HepG2 (cell line): ENCODE data around the gene RPS13. TPM values are rescaled to one million over a fixed set of nuclear protein-coding genes. Genes with fewer than 3 reads are reported as not detected.
A peak's percentile ranks its signal among the peaks of the same experiment; 100 is the strongest.

Experiments used
- ETV6 ChIP-seq: sonication (generic); formaldehyde crosslinking; conservative IDR thresholded peaks from 2 replicates; pipeline ENCODE4 v1.4.0; 2020; ENCODE audit warnings: missing genetic modification reagents
- NRL ChIP-seq: sonication (generic); formaldehyde crosslinking; IDR thresholded peaks from 2 replicates; pipeline ENCODE4 v1.5.0; 2020; ENCODE audit warnings: missing genetic modification reagents, mild to moderate bottlenecking, moderate library complexity, borderline replicate concordance
- PRDM10 ChIP-seq: sonication (generic); formaldehyde crosslinking; IDR thresholded peaks from 2 replicates; pipeline ENCODE4 v1.4.0; 2020; ENCODE audit warnings: low read depth, missing genetic modification reagents
- RFXANK ChIP-seq: IDR thresholded peaks from 2 replicates; pipeline ENCODE4 v1.6.1; 2016
- SOX5 ChIP-seq: IDR thresholded peaks from 2 replicates; pipeline ENCODE4 v1.6.1; 2016; ENCODE audit warnings: borderline replicate concordance
- U2AF2 ChIP-seq: fragments of 200-400 bp; formaldehyde crosslinking; IDR thresholded peaks from 2 replicates; pipeline ENCODE4 v1.6.1; 2017; ENCODE audit warnings: low read depth, mild to moderate bottlenecking, low read length
- ZFP41 ChIP-seq: sonication (generic); formaldehyde crosslinking; IDR thresholded peaks from 2 replicates; pipeline ENCODE4 v1.4.0; 2020; ENCODE audit warnings: mild to moderate bottlenecking, missing genetic modification reagents, borderline replicate concordance
- ZMYM2 ChIP-seq: sonication (generic); formaldehyde crosslinking; IDR thresholded peaks from 2 replicates; pipeline ENCODE4 v1.8.0; 2022; ENCODE audit warnings: mild to moderate bottlenecking, missing genetic modification reagents
- ZNF7 ChIP-seq: IDR thresholded peaks from 2 replicates; pipeline ENCODE4 v1.6.1; 2016; ENCODE audit warnings: missing biosample characterization, missing genetic modification reagents
- ZXDC ChIP-seq: sonication (generic); formaldehyde crosslinking; IDR thresholded peaks from 2 replicates; pipeline ENCODE4 v1.5.0; 2020; ENCODE audit warnings: mild to moderate bottlenecking, missing genetic modification reagents
- polyA plus RNA-seq, 8 experiments: library from polyadenylated mRNA; depleted of rRNA in 3 of 8; stranded (reverse) in 7 of 8; unstranded in 1 of 8; fragments of >200 nt; fragmentation: Illumina TruSeq in 4 of 8; extraction: Trizol in 4 of 8; gene quantifications; 2 replicates each; pipeline versions ENCODE4 v1.2.1 to v1.2.3, GENCODE V29; 2011 to 2016; ENCODE audit warnings: low read depth in 4 of 8, missing spikeins in 1 of 8, mixed read lengths in 1 of 8; ENCODE audit not compliant: insufficient read depth in 1 of 8
- total RNA-seq, 5 experiments: library from RNA; depleted of rRNA; stranded (reverse); fragments of >200 nt; fragmentation: Illumina TruSeq; extraction: Trizol; gene quantifications; 2 replicates each; pipeline ENCODE4 v1.2.3, GENCODE V29; 2016; ENCODE audit warnings: low read depth in 1 of 5
- TF ChIP-seq, protein P1 (sequence below): sonication (generic); formaldehyde crosslinking; IDR thresholded peaks from 2 replicates; pipeline ENCODE4 v1.4.0; 2020; ENCODE audit warnings: missing genetic modification reagents, borderline replicate concordance
- TF ChIP-seq, protein P2 (sequence below): IDR thresholded peaks from 2 replicates; pipeline ENCODE4 v1.6.1; 2016; ENCODE audit warnings: low read depth, missing genetic modification reagents, missing compliant biosample characterization

RPS13 gene
- total and polyA plus RNA-seq, 2 of the 13 experiments (the other 11 are each of a cell fraction or from before 2014, with no cell fraction given) = 1,542 to 2,245 TPM

GRCh38 chr11:17077520-17078401 is at the start of gene RPS13 (continued):
- peak; percentile 36; the same call in 1 of the 2 replicates for TF ChIP-seq ZXDC
- no peak for TF ChIP-seq ETV6 (CRISPR knock-in tag)
- no peak for TF ChIP-seq U2AF2
- peak; percentile 45; the same call in 1 of the 2 replicates for TF ChIP-seq SOX5 (CRISPR knock-in tag)
- TF ChIP-seq PRDM10 (CRISPR knock-in tag) = no peak
- TF ChIP-seq ZMYM2 = no peak
- peak; percentile 45; the same call in 1 of the 2 replicates for TF ChIP-seq RFXANK (CRISPR knock-in tag)
- no peak for TF ChIP-seq ZFP41 (CRISPR knock-in tag)
- TF ChIP-seq, protein P1, sequence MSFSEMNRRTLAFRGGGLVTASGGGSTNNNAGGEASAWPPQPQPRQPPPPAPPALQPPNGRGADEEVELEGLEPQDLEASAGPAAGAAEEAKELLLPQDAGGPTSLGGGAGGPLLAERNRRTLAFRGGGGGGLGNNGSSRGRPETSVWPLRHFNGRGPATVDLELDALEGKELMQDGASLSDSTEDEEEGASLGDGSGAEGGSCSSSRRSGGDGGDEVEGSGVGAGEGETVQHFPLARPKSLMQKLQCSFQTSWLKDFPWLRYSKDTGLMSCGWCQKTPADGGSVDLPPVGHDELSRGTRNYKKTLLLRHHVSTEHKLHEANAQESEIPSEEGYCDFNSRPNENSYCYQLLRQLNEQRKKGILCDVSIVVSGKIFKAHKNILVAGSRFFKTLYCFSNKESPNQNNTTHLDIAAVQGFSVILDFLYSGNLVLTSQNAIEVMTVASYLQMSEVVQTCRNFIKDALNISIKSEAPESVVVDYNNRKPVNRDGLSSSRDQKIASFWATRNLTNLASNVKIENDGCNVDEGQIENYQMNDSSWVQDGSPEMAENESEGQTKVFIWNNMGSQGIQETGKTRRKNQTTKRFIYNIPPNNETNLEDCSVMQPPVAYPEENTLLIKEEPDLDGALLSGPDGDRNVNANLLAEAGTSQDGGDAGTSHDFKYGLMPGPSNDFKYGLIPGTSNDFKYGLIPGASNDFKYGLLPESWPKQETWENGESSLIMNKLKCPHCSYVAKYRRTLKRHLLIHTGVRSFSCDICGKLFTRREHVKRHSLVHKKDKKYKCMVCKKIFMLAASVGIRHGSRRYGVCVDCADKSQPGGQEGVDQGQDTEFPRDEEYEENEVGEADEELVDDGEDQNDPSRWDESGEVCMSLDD (CRISPR knock-in tag) = no peak
- TF ChIP-seq, protein P2, sequence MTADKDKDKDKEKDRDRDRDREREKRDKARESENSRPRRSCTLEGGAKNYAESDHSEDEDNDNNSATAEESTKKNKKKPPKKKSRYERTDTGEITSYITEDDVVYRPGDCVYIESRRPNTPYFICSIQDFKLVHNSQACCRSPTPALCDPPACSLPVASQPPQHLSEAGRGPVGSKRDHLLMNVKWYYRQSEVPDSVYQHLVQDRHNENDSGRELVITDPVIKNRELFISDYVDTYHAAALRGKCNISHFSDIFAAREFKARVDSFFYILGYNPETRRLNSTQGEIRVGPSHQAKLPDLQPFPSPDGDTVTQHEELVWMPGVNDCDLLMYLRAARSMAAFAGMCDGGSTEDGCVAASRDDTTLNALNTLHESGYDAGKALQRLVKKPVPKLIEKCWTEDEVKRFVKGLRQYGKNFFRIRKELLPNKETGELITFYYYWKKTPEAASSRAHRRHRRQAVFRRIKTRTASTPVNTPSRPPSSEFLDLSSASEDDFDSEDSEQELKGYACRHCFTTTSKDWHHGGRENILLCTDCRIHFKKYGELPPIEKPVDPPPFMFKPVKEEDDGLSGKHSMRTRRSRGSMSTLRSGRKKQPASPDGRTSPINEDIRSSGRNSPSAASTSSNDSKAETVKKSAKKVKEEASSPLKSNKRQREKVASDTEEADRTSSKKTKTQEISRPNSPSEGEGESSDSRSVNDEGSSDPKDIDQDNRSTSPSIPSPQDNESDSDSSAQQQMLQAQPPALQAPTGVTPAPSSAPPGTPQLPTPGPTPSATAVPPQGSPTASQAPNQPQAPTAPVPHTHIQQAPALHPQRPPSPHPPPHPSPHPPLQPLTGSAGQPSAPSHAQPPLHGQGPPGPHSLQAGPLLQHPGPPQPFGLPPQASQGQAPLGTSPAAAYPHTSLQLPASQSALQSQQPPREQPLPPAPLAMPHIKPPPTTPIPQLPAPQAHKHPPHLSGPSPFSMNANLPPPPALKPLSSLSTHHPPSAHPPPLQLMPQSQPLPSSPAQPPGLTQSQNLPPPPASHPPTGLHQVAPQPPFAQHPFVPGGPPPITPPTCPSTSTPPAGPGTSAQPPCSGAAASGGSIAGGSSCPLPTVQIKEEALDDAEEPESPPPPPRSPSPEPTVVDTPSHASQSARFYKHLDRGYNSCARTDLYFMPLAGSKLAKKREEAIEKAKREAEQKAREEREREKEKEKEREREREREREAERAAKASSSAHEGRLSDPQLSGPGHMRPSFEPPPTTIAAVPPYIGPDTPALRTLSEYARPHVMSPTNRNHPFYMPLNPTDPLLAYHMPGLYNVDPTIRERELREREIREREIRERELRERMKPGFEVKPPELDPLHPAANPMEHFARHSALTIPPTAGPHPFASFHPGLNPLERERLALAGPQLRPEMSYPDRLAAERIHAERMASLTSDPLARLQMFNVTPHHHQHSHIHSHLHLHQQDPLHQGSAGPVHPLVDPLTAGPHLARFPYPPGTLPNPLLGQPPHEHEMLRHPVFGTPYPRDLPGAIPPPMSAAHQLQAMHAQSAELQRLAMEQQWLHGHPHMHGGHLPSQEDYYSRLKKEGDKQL (CRISPR knock-in tag) = no peak; the same call in 1 of the 2 replicates
- no peak for TF ChIP-seq ZNF7 (CRISPR knock-in tag)
- peak; percentile 51 for TF ChIP-seq NRL (CRISPR knock-in tag)
